Dermis blood vessel endothelial cell (primary cell): ENCODE results near the gene GALNT6. TPM values are rescaled to one million over a fixed set of nuclear protein-coding genes. Genes with fewer than 3 reads are reported as not detected.
"Not testable (repeated sequence)": the region's sequence is repeated elsewhere in the genome, so short reads cannot be mapped to it uniquely, and the experiment has no call there.

ENCODE experiments used
- DNase-seq: peaks from one replicate; pipeline ENCODE4 v3.0.0; 2010
- total RNA-seq: library from RNA; depleted of rRNA; stranded (reverse); fragments of >200 nt; gene quantifications from 2 replicates; pipeline ENCODE4 v1.2.3, GENCODE V29; 2014

The GALNT6 gene
- total RNA-seq, 1 donor from 2014 or later = 19.9 TPM

DNA sequence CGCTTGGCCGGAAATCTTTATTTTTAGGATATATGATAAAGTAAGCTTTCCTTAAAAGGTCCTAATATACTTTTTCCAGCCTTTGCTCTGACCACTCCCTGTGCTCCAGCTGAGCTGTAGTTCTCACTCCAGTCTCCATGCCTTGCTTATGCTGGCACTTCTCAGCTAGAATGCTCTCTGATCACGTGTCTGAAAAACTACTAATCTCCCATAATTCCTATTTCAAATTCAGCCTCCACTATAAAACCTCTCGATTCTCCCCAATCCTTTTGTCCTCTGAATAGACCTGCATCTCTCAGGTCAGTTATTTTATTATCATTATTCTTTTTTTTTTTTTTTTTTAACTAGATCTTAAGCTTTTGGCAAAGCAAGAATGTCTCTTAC lies 70.9 kb downstream of the GALNT6 start:
- no peak for DNase-seq

GRCh38 chr12:51318846-51319599 lies 72.2 kb downstream of the GALNT6 start:
- no peak for DNase-seq

DNA sequence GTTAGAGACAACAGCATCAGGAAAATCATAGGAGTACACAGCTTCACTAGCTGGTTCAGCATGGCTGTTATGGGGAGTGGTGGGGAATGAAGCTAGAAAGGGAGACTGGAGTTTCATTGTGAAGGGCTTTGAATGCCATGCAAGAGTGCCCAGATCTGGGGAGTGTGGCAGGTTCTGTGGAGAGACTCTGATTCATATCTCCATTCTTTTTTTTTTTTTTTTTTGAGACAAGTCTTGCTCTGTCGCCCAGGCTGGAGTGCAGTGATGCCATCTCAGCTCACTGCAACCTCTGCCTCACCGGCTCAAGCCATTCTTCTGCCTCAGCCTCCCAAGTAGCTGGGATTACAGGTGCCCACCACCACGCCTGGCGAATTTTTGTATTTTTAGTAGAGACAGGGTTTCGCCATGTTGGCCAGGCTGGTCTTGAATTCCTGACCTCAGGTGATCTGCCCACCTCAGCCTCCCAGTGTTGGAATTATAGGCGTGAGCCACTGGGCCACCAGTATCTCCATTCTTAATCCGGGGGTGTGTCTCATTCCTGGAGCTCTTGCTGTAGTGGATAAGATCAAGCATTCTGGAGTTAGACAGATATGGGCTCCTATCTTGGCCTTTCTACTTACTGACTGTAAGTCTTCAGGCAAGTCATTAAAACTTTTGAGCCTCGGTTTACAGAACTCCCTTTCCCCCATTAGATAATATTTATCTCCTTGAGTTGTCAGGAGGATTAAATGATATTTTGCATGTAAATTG lies 73.0 kb downstream of the GALNT6 start:
- DNase-seq = not testable (repeated sequence)

- DNase-seq = no peak
Observed at GRCh38 chr12:51311389-51311788, 79.8 kb downstream of the GALNT6 start.

GRCh38 chr12:51307655-51308593 lies 83.3 kb downstream of the GALNT6 start:
- peak; percentile 17 for DNase-seq

DNA sequence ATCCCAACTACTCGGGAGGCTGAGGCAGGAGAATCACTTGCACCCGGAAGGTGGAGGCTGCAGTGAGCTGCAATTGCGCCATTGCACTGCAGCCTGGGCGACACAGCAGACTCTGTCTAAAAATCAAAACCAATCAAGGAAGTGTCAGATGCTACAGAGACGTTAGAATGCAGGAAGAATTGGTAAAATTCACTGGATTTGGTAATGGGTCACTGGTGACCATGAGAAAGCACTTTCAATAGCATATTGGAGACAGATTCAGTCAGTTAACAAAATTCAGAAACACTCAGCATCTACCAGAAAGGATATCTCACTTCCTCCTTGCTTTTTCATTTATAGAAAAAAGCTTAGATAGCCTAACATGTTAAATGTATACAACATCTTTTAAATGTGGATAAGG lies 84.7 kb downstream of the GALNT6 start:
- no peak for DNase-seq

Other genes starting within 250 kb of the GALNT6 start
- 10.9 and 20.8 TPM in 2 replicates for gene TFCP2, start 218.3 kb downstream of the GALNT6 start, total RNA-seq
- 2.6 and 4.8 TPM in 2 replicates for gene POU6F1, start 173.3 kb downstream of the GALNT6 start, total RNA-seq
- gene DAZAP2, start 152.6 kb downstream of the GALNT6 start, total RNA-seq = 78.6 and 129 TPM in 2 replicates
- 15.1 and 24.0 TPM in 2 replicates for gene SMAGP, start 121.0 kb downstream of the GALNT6 start, total RNA-seq
- not detected in 2 replicates for gene BIN2, start 67.2 kb downstream of the GALNT6 start, total RNA-seq
- gene CELA1, start 44.7 kb downstream of the GALNT6 start, total RNA-seq = not detected in 2 replicates
- gene SLC4A8, start 33.4 kb upstream of the GALNT6 start, total RNA-seq = 1.3 and 1.7 TPM in 2 replicates
- gene SCN8A, start 199.8 kb upstream of the GALNT6 start, total RNA-seq = 0.42 and 1.5 TPM in 2 replicates